Coronary artery (tissue), 2 donors: ENCODE data around the gene GSTO2.

Experiments
- DNase-seq: peaks from one replicate; pipeline ENCODE4 v3.0.0-alpha.2; 2017; ENCODE audit warnings: low spot score
- H3K27ac ChIP-seq, 2 donors: fragments of 200-600 bp; sonication (generic); one replicate each; pipeline ENCODE4 v1.5.1; 2016 to 2019
- H3K4me3 ChIP-seq: fragments of 200-600 bp; sonication (generic); 2 replicates; pipeline ENCODE4 v1.5.1; 2016; ENCODE audit warnings: mild to moderate bottlenecking, moderate library complexity
- TF ChIP-seq, protein P1 (sequence below): fragments of 200-600 bp; sonication (generic); IDR thresholded peaks from one replicate; pipeline ENCODE4 v1.5.1; 2019; ENCODE audit warnings: antibody characterized with exemption

Gene GSTO2

DNA sequence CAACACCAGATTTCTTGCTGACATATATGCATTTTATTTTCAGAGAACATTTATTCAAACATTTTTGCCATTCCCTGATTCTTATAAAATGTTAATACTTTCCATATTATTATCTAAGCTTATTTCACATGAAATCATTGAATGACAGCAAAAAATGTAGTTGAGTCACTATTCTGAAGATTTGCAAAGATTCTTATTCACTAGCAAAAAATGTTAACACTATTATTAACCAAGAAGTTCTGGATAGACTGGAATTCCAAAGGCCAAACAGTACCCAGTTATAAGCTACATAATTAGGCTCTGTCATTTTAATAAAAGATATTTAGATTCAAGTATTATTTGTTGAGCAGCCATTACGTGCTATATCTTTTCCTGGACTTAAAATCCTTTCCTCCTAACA is 4.3 kb downstream of the GSTO2 start:
- Histone ChIP-seq H3K4me3 (no peak overlapping the region), H3K27ac (no peak overlapping the region)
- DNase-seq = no peak
- TF ChIP-seq, protein P1, sequence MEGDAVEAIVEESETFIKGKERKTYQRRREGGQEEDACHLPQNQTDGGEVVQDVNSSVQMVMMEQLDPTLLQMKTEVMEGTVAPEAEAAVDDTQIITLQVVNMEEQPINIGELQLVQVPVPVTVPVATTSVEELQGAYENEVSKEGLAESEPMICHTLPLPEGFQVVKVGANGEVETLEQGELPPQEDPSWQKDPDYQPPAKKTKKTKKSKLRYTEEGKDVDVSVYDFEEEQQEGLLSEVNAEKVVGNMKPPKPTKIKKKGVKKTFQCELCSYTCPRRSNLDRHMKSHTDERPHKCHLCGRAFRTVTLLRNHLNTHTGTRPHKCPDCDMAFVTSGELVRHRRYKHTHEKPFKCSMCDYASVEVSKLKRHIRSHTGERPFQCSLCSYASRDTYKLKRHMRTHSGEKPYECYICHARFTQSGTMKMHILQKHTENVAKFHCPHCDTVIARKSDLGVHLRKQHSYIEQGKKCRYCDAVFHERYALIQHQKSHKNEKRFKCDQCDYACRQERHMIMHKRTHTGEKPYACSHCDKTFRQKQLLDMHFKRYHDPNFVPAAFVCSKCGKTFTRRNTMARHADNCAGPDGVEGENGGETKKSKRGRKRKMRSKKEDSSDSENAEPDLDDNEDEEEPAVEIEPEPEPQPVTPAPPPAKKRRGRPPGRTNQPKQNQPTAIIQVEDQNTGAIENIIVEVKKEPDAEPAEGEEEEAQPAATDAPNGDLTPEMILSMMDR = no peak

DNA sequence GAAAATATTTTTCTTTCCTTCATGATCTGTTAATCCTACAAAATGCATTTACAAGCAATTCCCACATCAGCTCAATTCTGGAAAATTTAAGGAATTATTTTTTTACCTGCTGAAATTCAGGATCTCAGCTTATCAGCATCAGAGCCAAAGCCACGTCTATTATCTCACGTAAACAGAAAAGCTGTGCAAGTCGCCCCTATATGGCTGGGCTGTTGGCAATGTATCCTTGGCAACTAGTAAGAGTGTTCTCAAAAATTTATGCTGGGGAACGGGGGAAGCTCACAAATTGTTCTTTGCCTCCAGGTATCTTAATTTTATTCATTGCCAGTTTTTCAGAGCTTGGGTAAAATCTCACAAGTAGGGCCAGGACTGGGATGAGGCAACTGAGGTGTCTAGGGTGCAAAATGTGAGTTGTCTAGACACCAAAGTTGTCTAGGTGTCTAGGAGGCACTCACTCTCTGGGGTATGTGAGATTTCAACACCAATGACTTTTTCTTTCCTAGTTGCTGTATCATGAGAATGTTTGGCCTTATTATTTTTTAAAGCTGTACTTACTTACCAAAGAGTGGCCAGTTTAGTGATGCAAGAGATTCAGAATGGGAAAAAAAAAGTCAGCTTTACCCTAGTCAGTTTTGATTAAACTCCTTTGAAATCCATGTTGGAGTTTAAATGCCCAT is 5.1 kb downstream of the GSTO2 start:
- no peak overlapping the region for H3K27ac ChIP-seq
- H3K4me3 ChIP-seq = no peak overlapping the region
- no peak for DNase-seq
- TF ChIP-seq, protein P1 = no peak

DNA sequence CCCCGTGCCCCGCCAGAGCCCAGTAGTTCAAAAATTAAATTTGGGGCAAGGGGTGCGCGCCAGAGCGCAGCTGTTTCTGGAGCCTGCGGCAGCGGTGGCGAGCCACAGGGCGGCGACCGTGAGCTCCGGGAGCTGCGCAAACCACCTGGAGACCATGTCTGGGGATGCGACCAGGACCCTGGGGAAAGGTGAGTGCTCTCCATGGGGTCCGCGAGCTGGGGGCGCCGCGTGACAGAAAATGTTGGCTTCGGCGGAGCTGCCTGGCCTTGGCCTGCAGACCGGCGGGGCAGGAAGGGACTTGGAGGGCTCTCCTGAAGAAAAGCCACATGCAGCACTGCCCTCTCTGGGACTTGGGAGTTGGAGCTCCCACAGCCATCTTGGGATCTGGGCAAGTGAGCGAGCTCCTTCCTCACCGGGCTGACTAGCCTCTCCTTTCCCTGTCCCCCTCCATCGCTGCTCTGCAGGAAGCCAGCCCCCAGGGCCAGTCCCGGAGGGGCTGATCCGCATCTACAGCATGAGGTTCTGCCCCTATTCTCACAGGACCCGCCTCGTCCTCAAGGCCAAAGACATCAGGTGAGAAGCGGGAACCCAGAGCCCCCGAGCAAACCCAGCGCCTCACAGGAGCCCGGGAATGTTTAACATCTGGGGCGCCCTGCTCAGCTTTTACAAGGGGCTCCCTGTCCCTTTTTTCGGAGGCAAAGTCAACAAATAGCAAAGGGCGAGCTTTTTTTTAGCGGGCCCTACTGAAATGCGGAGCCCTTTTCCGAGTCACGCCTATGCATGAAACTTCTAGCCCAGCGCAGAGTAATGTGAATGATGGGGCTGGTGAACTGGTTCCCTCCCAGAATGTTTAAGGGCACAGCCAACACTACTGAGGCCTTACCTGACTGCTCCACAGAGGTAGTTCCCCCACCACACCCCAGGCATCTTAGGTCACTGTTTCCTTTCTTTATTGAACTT is 6.1 kb downstream of the GSTO2 start:
- no peak overlapping the region for H3K27ac ChIP-seq

DNA sequence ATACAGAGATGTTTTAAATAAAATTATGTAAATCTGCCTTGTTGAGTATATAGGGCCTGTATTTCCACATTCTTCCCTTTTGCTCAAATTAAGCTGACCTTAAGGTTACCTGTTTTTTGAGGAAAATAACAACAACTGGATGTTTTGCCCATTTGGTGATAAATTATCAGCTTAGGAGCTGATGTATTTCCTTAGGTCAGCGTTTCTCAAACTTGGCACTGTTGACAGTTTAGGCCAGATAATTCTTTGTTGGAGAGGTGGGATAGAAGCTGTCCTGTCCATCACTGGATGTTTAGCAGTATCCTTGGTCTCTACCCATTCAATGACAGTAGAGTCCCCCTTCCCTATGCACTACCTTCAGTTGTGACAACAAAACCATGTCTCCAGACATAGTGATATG is 7.2 kb downstream of the GSTO2 start:
- Histone ChIP-seq H3K27ac (no peak overlapping the region), H3K4me3 (no peak overlapping the region)
- no peak for DNase-seq
- TF ChIP-seq, protein P1 = no peak

More for the DNA sequence above, 6.1 kb downstream of the GSTO2 start:
- TF ChIP-seq, protein P1 = peak; percentile 58
- DNase-seq = no peak
- H3K4me3 ChIP-seq = peak overlapping the region; percentile 53

DNA sequence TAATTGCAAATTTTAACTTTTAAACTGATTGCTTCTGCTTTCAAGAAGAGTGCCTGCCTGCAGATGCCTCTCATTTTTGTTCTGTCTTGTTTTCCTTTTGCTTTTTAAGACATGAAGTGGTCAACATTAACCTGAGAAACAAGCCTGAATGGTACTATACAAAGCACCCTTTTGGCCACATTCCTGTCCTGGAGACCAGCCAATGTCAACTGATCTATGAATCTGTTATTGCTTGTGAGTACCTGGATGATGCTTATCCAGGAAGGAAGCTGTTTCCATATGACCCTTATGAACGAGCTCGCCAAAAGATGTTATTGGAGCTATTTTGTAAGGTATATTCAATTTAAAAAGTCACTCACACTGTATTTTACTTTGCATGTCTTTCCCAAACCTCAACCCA is 8.8 kb downstream of the GSTO2 start:
- Histone ChIP-seq H3K4me3 (no peak overlapping the region), H3K27ac (no peak overlapping the region)
- TF ChIP-seq, protein P1 = no peak
- DNase-seq = no peak

DNA sequence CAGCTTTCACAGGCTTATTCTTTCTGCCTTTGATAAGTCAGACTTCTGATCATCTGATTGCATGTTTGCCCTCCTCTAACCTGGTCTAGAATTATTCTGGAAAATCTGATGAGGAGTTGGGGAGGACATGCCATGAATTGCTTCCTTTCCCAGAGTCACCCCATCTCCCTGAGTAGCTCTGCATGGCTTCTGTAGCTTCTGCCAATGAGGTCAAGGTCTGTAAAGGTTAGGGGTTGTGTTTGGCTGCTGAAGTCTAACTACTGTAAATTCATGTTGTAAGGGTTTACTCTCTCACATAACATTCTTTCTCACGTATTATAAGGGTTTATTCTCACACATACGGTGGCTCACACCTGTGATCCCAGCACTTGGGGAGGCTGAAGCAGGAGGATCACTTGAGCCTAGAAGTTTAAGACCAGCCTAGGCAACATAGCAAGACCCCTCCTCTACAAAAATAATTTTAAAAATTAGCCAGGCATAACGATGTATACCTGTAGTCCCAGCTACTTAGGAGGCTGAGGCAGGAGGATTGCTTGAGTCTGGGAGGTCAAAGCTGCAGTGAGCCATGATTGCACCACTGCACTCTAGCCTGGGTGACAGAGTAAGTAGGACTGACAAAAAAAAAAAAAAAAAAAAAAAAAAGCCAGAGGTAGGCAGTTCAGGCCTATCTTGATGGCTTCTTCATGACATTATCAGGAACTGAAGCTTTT is 10.7 kb downstream of the GSTO2 start:
- TF ChIP-seq, protein P1 = no peak
- Histone ChIP-seq H3K4me3 (no peak overlapping the region), H3K27ac (no peak overlapping the region)
- no peak for DNase-seq
